ENCODE measurements around the gene RIN3.

Gene RIN3

DNA sequence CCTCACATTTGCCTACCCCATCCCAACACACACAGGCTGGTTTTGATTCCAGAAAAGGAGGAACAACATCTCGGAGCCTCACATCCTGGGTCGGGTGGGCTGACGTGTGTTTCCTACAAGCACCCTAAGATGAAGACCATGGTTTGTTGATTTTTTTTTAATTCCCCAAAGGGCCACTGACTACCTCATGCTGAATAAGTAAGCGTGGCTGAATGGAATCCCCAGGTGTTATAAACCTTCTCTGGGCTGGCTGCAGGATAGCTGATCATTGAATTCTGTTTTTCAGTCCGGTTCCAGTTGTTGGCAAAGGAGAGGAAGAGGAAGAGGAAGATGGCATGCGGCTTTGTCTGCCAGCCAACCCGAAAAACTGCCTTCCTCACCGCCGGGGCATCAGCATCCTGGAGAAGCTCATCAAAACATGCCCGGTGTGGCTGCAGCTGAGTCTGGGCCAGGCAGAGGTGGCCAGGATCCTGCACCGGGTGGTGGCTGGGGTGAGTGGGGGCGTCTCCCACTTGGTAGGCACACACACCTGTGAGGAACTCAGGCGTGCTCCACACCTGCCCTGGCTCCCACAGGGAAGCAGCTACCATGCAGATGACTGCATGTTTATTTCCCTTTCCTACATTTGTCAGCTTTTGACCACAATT lies 42.0 kb downstream of the RIN3 start:
- no peak for DNase-seq (ENCODE audit: low read depth in 2 of 2)

DNA sequence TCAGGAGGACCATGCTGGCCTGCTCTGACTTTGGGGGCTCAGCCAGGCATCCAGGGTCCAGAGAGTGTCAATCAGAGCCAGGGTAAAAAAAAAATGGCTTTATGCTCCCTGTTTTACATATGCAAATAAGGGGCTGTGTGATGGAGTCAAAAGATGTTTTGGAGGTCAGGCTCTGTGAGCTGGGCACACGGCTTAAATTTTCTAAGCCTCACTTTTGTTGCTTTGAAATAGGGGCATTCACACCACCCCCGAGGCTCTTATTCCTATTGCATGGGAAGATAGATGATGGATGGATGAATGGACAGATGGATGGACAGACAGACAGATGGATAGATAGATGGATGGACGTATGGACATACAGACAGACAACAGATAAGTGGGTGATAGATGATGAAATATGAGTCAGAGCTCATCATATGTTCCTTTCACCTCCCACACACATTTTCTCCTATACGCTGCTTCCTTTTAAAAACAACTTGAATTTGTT lies 42.7 kb downstream of the RIN3 start:
- no peak for DNase-seq (ENCODE audit: low read depth in 2 of 2)

DNA sequence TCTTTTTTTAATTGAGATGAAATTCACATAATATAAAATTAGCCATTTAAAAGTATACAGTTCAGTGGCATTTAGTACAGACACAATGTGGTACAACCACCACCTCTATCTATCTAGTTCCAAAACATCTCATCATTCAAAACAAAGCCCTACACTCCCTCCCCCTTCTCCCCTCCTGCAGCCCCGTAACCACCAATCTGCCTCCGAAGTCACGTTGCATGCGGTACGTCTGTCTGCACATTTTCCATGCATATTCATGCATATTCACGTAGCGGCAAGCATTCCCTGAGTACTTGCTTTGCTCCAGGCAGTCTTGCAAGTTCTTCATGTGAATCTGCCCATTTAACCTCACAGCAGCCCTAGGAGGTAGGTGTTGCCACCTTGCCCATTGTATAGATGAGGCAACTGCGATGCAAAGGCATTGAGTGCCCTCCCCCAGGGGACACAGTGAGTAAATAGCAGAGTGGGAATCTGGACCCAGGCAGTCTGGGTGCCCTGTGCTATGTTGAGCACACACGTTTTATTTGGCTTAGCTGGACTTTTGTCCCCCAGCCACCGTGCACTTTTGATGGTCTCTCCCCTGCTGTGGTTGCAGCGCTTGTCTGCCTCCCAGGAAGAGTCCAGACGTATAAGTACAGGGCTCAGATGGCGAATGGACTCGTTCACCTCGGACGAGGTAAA lies 43.4 kb downstream of the RIN3 start:
- no peak for DNase-seq (ENCODE audit: low read depth in 2 of 2)

DNA sequence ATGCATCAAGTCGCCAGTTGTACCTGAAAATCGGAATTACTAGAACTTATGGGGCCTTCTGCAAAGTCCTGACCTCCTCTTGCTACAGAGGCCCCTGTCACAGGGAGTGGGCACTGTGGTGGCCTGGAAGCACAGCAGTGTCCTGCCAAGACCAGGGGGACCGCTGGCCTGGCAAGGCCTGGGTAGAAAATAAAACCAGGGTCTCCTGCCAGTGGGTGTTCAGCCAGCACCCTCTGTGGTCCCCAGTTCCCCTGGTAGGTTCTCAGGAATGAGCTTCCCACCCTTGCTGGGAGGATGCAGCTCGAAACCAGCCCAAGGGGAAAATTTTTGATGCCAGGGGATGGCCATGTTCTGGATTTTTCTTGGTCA lies 43.9 kb downstream of the RIN3 start:
- no peak for DNase-seq (ENCODE audit: low read depth in 2 of 2)

DNA sequence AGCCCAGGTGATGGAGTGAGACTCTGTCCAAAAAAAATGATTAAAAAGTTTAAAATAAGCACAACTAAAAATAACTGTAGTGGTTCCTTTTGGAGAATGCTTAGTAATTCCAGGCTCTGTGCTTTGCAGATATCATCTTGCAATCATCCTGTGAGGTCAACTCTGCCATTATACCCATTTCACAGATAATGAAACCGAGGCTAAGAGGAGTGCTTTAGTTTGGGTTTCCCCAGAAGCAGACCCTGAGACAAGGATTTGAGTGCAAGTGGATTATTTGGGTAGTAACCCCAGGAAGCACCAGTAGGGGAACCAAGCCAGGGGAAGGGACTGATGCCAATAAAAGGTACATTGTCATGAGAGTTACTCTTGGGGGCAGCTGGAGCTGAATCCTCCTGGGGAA lies 44.7 kb downstream of the RIN3 start:
- DNase-seq (ENCODE audit: low read depth in 2 of 2): no peak

DNA sequence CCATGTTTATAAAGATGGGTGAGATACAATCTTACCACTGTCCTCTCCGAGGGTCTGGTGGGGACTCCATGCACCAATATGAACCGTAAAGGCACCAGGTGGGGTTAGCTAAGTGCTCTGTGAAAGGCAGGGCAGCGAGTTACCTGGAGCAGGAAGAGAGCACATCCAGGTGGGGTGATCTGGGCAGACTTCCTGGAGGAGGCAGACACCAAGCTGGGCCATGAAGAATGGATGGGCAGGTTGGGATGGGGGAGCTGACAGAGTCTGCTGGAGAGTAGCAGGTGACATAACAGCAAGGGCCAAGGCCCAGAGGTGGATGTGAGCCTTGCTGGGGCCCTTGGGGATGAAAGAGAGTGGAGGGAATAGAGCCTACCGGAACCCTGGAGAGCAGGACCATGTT lies 45.9 kb downstream of the RIN3 start:
- no peak for DNase-seq (ENCODE audit: low read depth in 2 of 2)

DNA sequence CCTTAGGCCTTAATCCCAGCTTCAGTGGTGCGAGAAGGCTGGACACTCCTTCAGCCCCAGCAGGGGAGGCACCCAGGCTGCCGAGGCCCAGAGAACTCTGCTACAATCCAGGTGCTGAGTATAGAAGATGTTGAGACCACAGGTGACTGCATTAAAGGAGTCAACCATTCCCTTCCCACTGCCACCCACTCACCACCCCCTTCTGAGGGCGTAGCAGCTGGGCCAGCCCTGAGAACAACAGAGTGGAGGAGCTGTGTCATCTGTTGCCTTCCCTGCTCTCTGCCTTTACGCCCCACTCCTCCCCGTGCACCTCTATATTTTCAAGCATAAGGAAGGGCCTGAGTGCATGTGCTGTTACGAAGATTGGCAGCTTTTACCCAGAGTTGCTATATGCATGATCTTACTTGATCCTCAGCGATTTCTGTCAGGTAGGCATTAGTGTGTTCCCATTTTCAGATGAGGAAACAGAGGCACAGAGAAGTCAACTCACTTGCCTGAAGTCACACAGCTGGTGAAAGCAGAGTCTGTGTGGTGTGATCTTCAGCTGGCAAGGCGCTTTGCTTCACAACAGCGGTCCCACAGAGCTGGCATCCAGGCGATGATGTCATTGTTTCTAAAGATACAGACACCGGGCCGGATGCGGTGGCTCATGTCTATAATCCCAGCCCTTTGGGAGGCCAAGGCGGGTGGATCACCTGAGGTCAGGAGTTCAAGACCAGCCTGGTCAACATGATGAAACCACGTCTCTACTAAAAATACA lies 46.7 kb downstream of the RIN3 start:
- peak; percentile 42 to 50 for DNase-seq (ENCODE audit: low read depth in 2 of 2)

DNA sequence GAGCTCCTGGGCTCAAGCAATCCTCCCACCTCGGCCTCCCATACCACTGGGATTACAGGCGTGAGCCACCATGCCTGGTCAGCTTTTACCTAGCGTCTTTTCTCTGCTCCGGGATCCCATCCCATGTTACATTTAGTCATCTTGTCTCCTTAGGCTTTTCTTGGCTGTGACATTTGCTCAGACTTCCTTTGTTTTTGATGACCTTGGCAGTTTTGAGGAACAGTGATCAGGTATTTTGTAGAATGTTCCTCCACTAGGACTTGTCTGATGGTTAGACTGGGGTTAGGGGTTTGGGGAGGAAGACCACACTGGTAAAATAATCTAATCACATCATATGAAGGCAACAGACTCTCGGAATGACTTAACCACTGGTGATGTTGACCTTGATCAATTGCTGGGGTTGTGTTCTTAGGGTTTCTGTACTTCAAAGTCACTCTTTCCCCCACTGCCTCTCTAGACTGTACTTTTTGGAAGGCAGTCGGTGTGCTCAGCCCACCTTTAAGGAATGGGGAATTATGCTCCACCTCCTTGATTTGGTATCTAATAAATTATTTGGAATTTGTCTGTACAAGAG lies 48.4 kb downstream of the RIN3 start:
- DNase-seq (ENCODE audit: low read depth in 2 of 2): no peak

DNA sequence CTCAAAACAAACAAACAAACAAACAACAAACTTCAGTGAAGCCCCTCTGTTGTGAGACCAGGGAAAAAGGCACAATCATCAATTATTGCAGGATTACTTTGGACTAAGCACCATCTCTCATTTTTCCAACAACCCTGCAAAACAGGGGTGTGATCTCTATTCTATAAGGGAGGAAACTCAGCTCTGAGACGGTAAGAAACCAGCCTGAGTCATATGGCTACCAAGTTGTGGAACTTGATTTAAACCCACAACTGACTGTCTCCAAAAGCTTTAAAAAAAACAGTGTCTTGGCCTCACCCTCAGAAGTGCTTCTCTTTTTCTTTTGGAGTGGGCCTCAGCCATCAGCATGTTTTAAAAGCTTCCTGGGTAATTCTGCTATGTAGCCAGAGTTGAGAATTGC lies 49.8 kb downstream of the RIN3 start:
- no peak for DNase-seq (ENCODE audit: low read depth in 2 of 2)

DNA sequence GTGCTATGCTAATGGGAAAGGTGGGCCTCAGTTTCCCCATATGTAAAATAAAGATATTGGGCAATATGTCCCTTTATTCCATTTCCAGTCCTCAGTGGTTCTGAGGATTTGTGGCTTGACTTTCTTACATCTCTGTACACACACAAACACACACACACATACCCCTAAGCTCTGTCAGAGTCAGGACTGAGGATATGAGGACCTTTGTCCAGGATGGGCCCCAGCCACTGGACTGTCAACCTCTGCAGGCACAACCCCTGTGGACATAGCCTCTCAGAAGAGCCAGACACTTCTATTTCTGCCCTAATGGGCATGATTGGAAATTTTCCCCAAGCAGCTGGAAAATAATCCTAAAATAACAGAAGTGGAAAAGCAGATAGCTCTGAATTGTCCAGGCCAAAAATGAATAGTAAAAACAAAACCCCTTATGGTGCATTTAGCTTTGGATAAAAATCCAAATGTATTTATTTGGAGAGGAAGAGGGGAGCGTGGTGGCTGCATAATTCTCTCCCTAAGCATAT lies 50.2 kb downstream of the RIN3 start:
- DNase-seq (ENCODE audit: low read depth in 2 of 2): no peak

DNA sequence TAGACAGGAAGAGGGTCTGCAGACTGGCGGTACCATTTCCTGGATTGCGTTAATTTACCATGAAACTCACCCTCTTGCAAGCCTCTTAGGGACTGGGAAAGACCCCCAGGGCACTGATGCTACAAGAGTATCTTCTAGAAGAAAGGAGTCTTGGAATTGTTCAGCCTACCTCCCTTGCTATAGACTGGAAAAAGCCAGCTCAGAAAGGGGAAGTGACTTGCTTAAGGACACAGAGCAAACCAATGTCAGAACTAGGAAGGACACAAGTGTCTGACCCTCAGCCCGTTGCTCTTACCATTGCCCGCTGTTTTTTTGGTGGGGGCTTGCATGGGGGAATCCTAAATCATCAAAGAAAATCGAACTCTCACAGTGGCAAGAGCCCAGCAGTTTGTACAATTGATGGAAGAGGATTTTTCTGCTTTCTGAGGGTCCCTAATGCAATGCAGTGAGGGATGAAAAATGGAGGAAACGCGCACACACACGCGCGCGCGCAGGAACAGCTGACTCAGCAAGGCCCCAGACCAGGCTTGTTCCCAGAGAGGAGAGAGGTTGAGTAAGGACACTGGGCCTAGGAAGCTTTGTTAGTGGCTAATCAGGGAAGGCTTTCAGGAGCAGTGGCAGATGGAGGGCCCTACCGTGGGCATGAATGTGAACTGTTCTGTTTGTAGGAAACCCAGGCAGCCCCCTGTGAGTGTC lies 50.9 kb downstream of the RIN3 start:
- DNase-seq (ENCODE audit: low read depth in 2 of 2): no peak

DNA sequence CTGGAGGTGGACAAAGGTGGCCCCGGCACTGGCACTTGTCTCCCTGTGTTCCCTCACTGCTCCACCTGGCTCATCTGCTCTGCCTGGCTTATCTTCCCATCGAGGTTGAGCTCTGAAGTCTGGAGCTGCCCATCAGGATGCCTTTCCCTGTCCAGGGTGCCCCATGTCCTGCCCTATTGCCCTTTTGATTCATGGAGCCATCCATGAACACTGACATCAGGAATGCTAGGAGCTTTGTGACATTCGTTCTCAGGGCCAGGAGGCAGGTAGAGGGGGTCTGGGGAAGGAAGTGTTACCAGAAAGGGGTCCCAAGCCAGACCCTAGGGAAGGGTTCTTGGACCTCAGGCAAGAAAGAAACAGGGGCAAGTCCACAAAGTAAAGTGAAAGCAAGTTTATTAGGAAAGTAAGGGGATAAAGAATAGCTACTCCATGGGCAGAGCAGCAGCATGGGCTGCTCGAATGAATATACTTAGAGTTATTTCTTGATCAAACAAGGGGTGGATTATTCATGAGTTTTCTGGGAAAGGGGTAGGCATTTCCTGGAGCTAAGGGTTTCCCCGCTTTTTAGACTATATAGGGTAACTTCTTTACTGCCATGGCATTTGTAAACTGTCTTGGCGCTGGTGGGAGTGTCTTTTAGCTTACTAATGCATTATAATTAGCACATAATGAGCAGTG lies 51.6 kb downstream of the RIN3 start:
- DNase-seq (ENCODE audit: low read depth in 2 of 2): no peak

DNA sequence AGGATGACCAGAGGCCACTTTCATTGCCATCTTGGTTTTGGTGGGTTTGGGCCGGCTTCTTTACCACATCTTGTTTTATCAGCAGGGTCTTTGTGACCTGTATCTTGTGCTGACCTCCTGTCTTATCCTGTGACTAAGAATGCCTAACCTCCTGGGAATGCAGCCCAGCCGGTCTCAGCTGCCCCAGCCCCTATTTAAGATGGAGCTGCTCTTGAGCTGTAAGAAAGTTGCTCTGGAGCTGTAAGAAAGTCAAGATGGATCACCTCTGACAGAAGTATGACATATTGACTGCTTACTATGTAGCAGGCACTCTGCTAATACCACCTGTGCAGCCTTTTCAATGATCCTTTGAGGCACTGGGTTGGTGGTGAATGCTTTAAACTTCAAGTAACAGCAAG lies 52.1 kb downstream of the RIN3 start:
- no peak for DNase-seq (ENCODE audit: low read depth in 2 of 2)

DNA sequence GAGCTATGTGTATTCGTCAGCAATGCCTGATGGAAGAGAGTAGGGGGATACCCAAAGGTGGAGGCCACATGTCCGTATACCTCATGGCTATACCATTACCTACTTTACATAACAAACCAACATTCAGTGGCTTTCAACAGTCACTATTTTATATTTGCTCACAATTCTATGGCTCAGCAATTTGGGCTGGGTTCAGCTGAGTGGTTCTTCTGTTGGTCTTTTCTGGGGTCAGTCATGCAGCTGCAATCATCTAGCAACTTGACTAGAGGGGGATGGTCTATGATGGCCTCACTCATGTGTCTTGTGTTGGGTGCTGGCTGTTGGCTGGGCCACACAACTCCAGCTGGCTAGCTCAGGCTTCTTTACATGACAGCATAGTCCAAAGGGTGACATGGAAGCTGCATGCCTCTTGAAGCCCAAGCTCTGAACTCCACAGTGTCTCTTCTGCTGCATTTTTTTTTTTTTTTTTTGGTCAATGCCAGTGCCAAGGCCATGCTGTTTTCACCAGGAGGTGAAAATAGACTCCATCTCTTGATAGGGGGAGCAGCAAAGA lies 53.7 kb downstream of the RIN3 start:
- no peak for DNase-seq (ENCODE audit: low read depth in 2 of 2)

DNA sequence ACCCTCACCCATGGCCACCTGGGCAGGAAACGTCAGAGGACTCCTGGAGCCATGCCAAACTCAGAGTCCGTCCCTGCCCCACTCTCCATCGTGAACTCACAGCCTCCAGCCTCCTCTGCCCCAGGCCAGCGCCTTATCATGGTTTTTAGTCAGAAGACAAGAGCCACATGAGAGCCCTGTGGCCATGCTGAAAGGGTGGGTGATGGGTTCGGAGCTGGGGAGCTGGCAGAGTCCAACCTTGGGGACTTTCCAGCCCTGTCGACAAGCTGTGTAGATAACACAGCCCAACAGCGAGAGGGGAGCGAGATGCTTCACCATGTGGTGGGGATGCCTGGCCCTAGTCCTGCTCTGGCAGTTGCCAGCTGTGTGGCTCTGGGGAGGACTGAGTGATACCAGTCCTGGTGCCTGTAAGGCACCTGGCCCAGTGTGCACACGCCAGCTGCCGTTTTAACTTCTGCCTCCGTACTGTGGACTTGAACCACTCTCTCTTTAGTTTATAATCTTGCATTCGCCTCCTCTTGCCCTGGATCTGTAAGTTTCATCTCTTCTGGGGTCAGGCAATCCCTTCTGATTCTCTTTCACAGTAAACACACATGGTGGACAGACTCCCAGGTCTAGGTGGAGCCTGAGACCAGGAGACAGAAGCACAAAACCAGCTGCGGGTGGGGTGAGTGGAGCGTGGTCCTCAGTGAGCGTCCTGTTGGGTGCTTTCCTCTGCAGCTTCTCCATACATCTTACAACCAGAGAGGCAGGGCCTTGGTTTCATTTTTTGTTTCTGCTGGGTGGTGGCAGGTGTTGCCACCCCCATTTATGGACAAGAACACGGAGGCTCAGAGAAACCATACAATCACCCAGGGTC lies 55.3 kb downstream of the RIN3 start:
- DNase-seq (ENCODE audit: low read depth in 2 of 2): peak in 1 of 2 donors; percentile 37

DNA sequence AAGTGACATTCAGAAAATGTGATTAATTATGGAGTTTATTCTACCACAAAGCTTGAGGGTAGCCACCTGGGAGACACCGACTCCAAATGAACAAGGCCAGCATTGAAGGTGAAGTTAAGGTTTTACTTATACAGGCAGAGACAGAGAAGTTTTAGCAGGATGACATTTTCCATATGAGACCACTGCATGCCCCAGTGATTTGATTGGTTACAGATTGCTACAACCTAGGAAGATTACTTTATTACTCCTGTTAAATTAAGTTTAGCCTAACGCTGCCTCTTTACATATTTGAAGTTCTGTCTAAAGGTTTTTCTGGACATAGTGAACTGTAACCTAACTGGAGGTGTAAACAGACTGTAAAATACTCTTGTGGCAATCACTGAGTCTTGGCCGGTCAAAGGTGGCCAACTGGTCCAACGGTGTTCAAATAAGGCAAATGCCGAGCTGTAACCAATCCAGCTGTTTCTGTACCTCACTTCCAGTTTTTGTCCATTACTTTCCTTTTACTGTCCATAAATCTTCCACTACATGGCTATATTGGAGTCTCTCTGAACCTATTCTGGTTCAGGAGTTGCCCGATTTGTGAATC lies 57.2 kb downstream of the RIN3 start:
- DNase-seq (ENCODE audit: low read depth in 2 of 2): no peak

DNA sequence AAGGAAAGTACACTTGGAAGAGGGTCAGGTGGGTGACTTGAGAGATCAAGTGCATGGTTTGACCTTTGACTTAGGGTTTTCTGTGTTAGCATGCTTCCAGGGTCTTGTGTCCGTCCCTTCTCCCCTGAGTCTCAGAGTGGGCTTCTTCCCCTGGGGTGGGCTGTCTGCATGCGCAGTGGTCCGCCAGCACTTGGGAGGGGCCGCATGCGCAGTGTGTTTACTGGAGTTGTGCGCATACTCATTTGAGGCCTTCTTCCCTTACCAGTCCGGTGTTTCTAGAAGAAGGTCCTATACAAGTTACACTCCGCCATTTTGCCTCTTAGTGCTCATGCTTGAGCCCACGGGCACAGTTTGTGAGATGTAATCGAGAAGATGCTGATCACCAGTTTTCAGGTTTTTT lies 58.5 kb downstream of the RIN3 start:
- DNase-seq (ENCODE audit: low read depth in 2 of 2): no peak

DNA sequence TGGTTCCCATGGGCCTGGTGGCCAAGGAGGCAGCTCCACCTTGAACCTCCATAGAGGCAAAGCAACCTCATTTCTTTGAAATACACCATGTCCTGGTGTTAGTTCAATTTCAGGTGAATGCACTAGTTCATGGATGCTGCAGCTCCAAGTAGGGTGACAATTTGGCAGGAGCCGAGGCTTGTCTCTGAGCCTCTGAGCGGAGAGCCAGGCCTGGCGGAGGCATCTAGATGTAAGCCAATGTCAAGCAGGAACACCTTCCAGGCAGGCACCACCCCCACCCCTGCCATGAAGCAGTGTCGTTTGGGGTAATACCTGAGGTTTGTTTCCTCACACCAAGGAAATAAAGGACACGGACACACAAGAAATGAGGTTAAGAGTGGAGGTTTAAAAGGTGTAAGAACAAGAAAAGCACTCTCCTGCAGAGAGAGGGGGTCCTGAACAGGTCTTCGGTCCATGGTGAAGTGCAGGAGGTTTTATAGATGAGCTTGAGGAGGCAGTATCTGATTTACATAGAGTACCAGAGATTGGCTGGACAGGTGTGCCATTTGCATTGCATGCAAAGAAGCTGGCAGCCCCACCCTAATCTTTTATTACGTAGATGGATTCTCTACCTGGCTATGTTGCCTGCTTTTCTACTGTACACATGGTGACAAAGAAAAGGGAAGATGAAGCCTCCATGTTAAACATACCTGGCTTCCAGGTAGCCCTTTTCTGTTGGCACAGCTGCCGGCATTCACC lies 60.3 kb downstream of the RIN3 start:
- no peak for DNase-seq (ENCODE audit: low read depth in 2 of 2)
